GM21447 (cell line): ENCODE results near the gene GABARAP.

Experiments used
- ATAC-seq: cut with Tn5 transposase; IDR thresholded peaks from one replicate; pipeline ENCODE4 v1.9.1; 2021; ENCODE audit not compliant: unreplicated experiment

Gene GABARAP

GRCh38 chr17:7241090-7241733 lies 1.0 kb downstream of the GABARAP start:
- no peak for ATAC-seq

GRCh38 chr17:7240375-7240774 lies 1.9 kb downstream of the GABARAP start:
- ATAC-seq, result no peak

- ATAC-seq, result peak; percentile 56
Observed at GRCh38 chr17:7239091-7240027, 2.9 kb downstream of the GABARAP start, which contains the start of gene PHF23. Gene PHF23, minus strand, starts transcription at chr17:7239457. Its CDS starts 178 bp downstream, at chr17:7239279.

GRCh38 chr17:7238420-7239090 lies 3.7 kb downstream of the GABARAP start:
- ATAC-seq, result no peak

GRCh38 chr17:7237761-7238419 lies 4.4 kb downstream of the GABARAP start:
- no peak for ATAC-seq

- ATAC-seq, result no peak
Observed at GRCh38 chr17:7237266-7237760, 4.9 kb downstream of the GABARAP start.

- no peak for ATAC-seq
Observed at GRCh38 chr17:7236808-7237207, 5.4 kb downstream of the GABARAP start.

- no peak for ATAC-seq
Observed at GRCh38 chr17:7235693-7236665, 6.3 kb downstream of the GABARAP start.

GRCh38 chr17:7234083-7234951 lies 7.9 kb downstream of the GABARAP start, which contains the start of gene DVL2:
Gene DVL2, minus strand, starts transcription at chr17:7234517. Its CDS starts 255 bp downstream, at chr17:7234262.
- peak; percentile 39 for ATAC-seq

- no peak for ATAC-seq
Observed at GRCh38 chr17:7233701-7234082, 8.6 kb downstream of the GABARAP start.

- ATAC-seq, result no peak
Observed at GRCh38 chr17:7232114-7232513, 10.1 kb downstream of the GABARAP start.

- ATAC-seq, result no peak
Observed at GRCh38 chr17:7229504-7229903, 12.7 kb downstream of the GABARAP start.

GRCh38 chr17:7228920-7229319 lies 13.3 kb downstream of the GABARAP start:
- no peak for ATAC-seq

- ATAC-seq, result no peak
Observed at GRCh38 chr17:7226721-7227710, 15.2 kb downstream of the GABARAP start.

GRCh38 chr17:7225711-7226331 lies 16.4 kb downstream of the GABARAP start:
- no peak for ATAC-seq

GRCh38 chr17:7224661-7225111 lies 17.6 kb downstream of the GABARAP start:
- ATAC-seq, result no peak

GRCh38 chr17:7224110-7224509 lies 18.1 kb downstream of the GABARAP start:
- ATAC-seq, result no peak
